ENCODE results near the gene SLC27A6. TPM values are rescaled to one million over a fixed set of nuclear protein-coding genes. Genes with fewer than 3 reads are reported as not detected.

Gene SLC27A6
- total and polyA plus RNA-seq, 2 donors (not counting 1 experiment from before 2014, with no cell fraction given): 0.08 to 0.17 TPM

- no peaks in the 10 kb centered on the region for H3K9me3 ChIP-seq (ENCODE audit: control insufficient read depth, insufficient read depth, low read depth, low read length)
- H3K4me2 ChIP-seq (ENCODE audit: extremely low read depth, insufficient read depth, low read length): no peak overlapping the region
- H3K36me3 ChIP-seq (ENCODE audit: control insufficient read depth, insufficient read depth, low read length): no peaks in the 10 kb centered on the region
- H3K4me3 ChIP-seq (replicated peaks in 1 of 4; ENCODE audit: control extremely low read depth in 1 of 4, insufficient read depth in 1 of 4, low read depth in 3 of 4, low read length in 4 of 4): no peak overlapping the region
- no peak overlapping the region for H2AFZ ChIP-seq (ENCODE audit: low read length)
- no peaks in the 10 kb centered on the region for H3K79me2 ChIP-seq (ENCODE audit: control insufficient read depth, insufficient read depth, low read length)
- no peak overlapping the region for H3K27ac ChIP-seq (ENCODE audit: insufficient read depth, low read length)
- H3K9ac ChIP-seq (ENCODE audit: insufficient read depth, low read length): no peak overlapping the region
- no peaks in the 10 kb centered on the region for H4K20me1 ChIP-seq (ENCODE audit: control insufficient read depth, extremely low read depth, insufficient read depth, low read length)
- no peak for TF ChIP-seq CTCF (conservative IDR thresholded peaks at IDR 0.05 in 1 of 2, IDR thresholded peaks at IDR 0.05 in 1 of 2; ENCODE audit: low read depth in 1 of 2, low read length in 2 of 2)
- no peak for TF ChIP-seq EZH2 (IDR thresholded peaks at IDR 0.05; ENCODE audit: low read length, missing control alignments)
- no peaks in the 10 kb centered on the region for H3K4me1 ChIP-seq (ENCODE audit: control insufficient read depth, extremely low read depth, insufficient read depth, low read length)
- H3K27me3 ChIP-seq (ENCODE audit: control insufficient read depth, insufficient read depth, low read length): no peaks in the 10 kb centered on the region
- no peak for DNase-seq (ENCODE audit: low read depth in 2 of 2)
These were observed 83.2 kb downstream of the SLC27A6 start for GRCh38 chr5:129048509-129048908.

GRCh38 chr5:129049126-129049799 is 84.0 kb downstream of the SLC27A6 start:
- Histone ChIP-seq H3K9ac (ENCODE audit: insufficient read depth, low read length) (no peak overlapping the region), H3K4me1 (ENCODE audit: control insufficient read depth, extremely low read depth, insufficient read depth, low read length) (no peaks in the 10 kb centered on the region), H4K20me1 (ENCODE audit: control insufficient read depth, extremely low read depth, insufficient read depth, low read length) (no peaks in the 10 kb centered on the region), H3K27ac (ENCODE audit: insufficient read depth, low read length) (no peak overlapping the region), H3K36me3 (ENCODE audit: control insufficient read depth, insufficient read depth, low read length) (no peaks in the 10 kb centered on the region), H3K4me3 (replicated peaks in 1 of 4; ENCODE audit: control extremely low read depth in 1 of 4, insufficient read depth in 1 of 4, low read depth in 3 of 4, low read length in 4 of 4) (no peak overlapping the region), H3K4me2 (ENCODE audit: extremely low read depth, insufficient read depth, low read length) (no peak overlapping the region), H3K27me3 (ENCODE audit: control insufficient read depth, insufficient read depth, low read length) (no peaks in the 10 kb centered on the region), H3K79me2 (ENCODE audit: control insufficient read depth, insufficient read depth, low read length) (no peaks in the 10 kb centered on the region), H2AFZ (ENCODE audit: low read length) (no peak overlapping the region), H3K9me3 (ENCODE audit: control insufficient read depth, insufficient read depth, low read depth, low read length) (no peaks in the 10 kb centered on the region)
- DNase-seq (ENCODE audit: low read depth in 2 of 2): peak in 1 of 2 donors; percentile 56
- TF ChIP-seq EZH2 (IDR thresholded peaks at IDR 0.05; ENCODE audit: low read length, missing control alignments) (no peak), CTCF (conservative IDR thresholded peaks at IDR 0.05 in 1 of 2, IDR thresholded peaks at IDR 0.05 in 1 of 2; ENCODE audit: low read depth in 1 of 2, low read length in 2 of 2) (no peak)

GRCh38 chr5:129051283-129051682 is 86.0 kb downstream of the SLC27A6 start:
- Histone ChIP-seq H3K27me3 (ENCODE audit: control insufficient read depth, insufficient read depth, low read length) (no peaks in the 10 kb centered on the region), H3K9ac (ENCODE audit: insufficient read depth, low read length) (no peak overlapping the region), H3K4me2 (ENCODE audit: extremely low read depth, insufficient read depth, low read length) (no peak overlapping the region), H3K4me3 (replicated peaks in 1 of 4; ENCODE audit: control extremely low read depth in 1 of 4, insufficient read depth in 1 of 4, low read depth in 3 of 4, low read length in 4 of 4) (no peak overlapping the region), H3K9me3 (ENCODE audit: control insufficient read depth, insufficient read depth, low read depth, low read length) (no peaks in the 10 kb centered on the region), H2AFZ (ENCODE audit: low read length) (no peak overlapping the region), H3K4me1 (ENCODE audit: control insufficient read depth, extremely low read depth, insufficient read depth, low read length) (no peaks in the 10 kb centered on the region), H3K36me3 (ENCODE audit: control insufficient read depth, insufficient read depth, low read length) (no peaks in the 10 kb centered on the region), H3K79me2 (ENCODE audit: control insufficient read depth, insufficient read depth, low read length) (no peaks in the 10 kb centered on the region), H4K20me1 (ENCODE audit: control insufficient read depth, extremely low read depth, insufficient read depth, low read length) (no peaks in the 10 kb centered on the region), H3K27ac (ENCODE audit: insufficient read depth, low read length) (no peak overlapping the region)
- DNase-seq (ENCODE audit: low read depth in 2 of 2): no peak
- TF ChIP-seq EZH2 (IDR thresholded peaks at IDR 0.05; ENCODE audit: low read length, missing control alignments) (no peak), CTCF (conservative IDR thresholded peaks at IDR 0.05 in 1 of 2, IDR thresholded peaks at IDR 0.05 in 1 of 2; ENCODE audit: low read depth in 1 of 2, low read length in 2 of 2) (no peak)

All from fibroblast of lung (primary cell).